GM21737 (cell line): ENCODE results near the gene GK2.

Source experiments
- ATAC-seq: cut with Tn5 transposase; IDR thresholded peaks from one replicate; pipeline ENCODE4 v1.9.1; 2021; ENCODE audit warnings: mild to moderate bottlenecking, moderate library complexity; ENCODE audit not compliant: unreplicated experiment

Gene GK2

GRCh38 chr4:79390890-79391289 lies 17.1 kb downstream of the GK2 start:
- no peak for ATAC-seq

DNA sequence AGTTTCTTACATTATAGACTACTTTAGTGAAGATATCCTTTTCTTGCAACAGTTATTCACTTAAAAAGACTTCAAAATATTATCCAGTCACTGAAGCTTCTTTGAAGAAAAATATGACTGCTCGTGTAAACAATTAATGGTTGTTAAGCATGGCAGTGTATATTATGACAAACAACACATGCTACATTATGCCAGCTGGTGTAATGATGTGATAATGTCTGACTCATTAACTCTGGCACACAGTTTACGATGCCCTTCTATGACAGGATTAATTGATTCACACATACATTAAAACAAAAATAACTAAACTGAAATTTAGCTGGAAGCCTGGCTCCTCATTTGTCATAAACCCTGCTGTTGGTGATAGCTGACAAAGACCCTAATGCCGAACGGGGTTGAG lies 22.4 kb downstream of the GK2 start:
- no peak for ATAC-seq

- no peak for ATAC-seq
Observed at GRCh38 chr4:79381161-79381560, 26.9 kb downstream of the GK2 start.

GRCh38 chr4:79370026-79370425 lies 38.0 kb downstream of the GK2 start:
- no peak for ATAC-seq

DNA sequence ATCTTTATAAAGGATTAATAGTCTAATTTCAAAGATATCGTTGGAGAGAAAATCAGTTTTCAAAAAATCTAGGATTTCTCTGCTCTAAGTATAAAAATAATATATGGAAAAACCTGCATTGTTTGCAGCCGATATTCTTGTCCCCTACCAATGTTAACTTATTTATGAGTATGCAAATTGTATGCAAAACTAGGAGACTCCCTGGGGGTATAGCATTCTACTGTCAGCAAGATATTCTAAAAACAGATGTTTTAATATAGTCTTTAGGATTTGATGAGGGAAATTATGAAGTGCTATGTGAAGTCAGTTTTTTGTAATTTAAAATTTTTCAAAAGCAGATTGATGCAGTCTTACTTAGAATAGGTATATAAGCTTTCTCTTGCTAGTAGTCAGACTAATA lies 40.9 kb downstream of the GK2 start:
- ATAC-seq, result no peak

GRCh38 chr4:79366422-79366821 lies 41.6 kb downstream of the GK2 start:
- ATAC-seq, result no peak

- ATAC-seq, result no peak
Observed at GRCh38 chr4:79364061-79364460, 44.0 kb downstream of the GK2 start.

DNA sequence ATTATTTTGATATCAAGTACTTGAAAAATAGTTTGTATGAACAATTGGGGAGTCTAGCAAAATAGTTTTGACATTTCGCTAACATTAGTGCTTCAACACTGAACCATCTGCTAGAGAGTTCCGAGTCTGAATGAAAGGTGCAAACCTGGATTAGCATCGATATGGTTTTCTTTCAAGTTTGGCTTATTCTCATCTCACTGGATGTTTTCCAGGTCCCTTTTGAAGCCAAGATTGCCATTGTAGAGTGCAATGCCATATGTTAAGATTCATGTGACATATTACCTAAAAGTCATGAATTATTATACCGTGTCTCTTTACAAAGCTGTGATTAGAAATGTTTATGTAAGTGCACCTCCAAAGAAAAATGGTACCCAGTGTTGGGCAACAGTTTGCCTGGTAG lies 45.4 kb downstream of the GK2 start:
- ATAC-seq, result no peak

GRCh38 chr4:79360006-79360405 lies 48.0 kb downstream of the GK2 start:
- no peak for ATAC-seq

- no peak for ATAC-seq
Observed at GRCh38 chr4:79358438-79358837, 49.6 kb downstream of the GK2 start.

DNA sequence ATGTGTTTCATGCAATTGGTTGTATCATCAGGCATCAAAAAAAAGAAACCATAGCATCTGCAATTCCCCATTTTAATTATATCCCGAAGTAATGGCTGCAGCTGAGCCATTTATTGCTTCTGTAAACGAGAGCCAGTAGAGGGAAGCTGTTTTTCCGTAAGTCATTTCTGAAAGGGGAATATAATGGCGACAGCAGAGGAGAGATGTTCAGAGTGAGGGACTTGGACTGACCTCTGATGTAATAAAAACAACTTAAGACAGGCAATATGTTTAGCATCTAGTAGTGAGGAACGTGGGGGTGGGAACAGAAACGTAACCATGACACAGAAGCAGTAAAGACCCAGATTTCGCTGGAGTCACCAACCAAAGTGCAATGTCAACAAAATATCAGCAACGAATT lies 50.7 kb downstream of the GK2 start:
- ATAC-seq, result no peak
